Trophoblast cell (in vitro differentiated cells and primary cell): ENCODE data around the gene ESRP2. TPM values are rescaled to one million over a fixed set of nuclear protein-coding genes. Genes with fewer than 3 reads are reported as not detected.
A peak's percentile ranks its signal among the peaks of the same experiment; 100 is the strongest.

Experiments used
- DNase-seq, 2 donors: peaks; one replicate each; pipeline ENCODE4 v3.0.0-alpha.2; 2016
- H2AFZ ChIP-seq: 2 replicates; pipeline ENCODE4 v1.6.1; 2013; ENCODE audit warnings: low read length, moderate library complexity, mild to moderate bottlenecking; ENCODE audit not compliant: insufficient read depth, poor library complexity
- H2AK5ac ChIP-seq: 2 replicates; pipeline ENCODE4 v1.6.1; 2013; ENCODE audit warnings: mild to moderate bottlenecking, low read length
- H2BK120ac ChIP-seq: 2 replicates; pipeline ENCODE4 v1.6.1; 2013; ENCODE audit warnings: low read length, mild to moderate bottlenecking, moderate library complexity; ENCODE audit not compliant: insufficient read depth, poor library complexity
- H2BK12ac ChIP-seq: 2 replicates; pipeline ENCODE4 v1.6.1; 2013; ENCODE audit warnings: mild to moderate bottlenecking, low read length, moderate library complexity
- H2BK5ac ChIP-seq: 2 replicates; pipeline ENCODE4 v1.6.1; 2013; ENCODE audit warnings: low read length, low read depth, moderate library complexity, mild to moderate bottlenecking; ENCODE audit not compliant: poor library complexity
- H3K14ac ChIP-seq: 2 replicates; pipeline ENCODE4 v1.6.1; 2013; ENCODE audit warnings: mild to moderate bottlenecking, low read length
- H3K18ac ChIP-seq: 2 replicates; pipeline ENCODE4 v1.6.1; 2013; ENCODE audit warnings: mild to moderate bottlenecking, low read length
- H3K23ac ChIP-seq: 2 replicates; pipeline ENCODE4 v1.6.1; 2013; ENCODE audit warnings: low read length
- H3K27ac ChIP-seq: 2 replicates; pipeline ENCODE4 v1.5.1; 2013; ENCODE audit warnings: low read depth, mild to moderate bottlenecking, inconsistent platforms, low read length, moderate library complexity
- H3K27me3 ChIP-seq: 2 replicates; pipeline ENCODE4 v1.6.1; 2013; ENCODE audit warnings: inconsistent platforms, mild to moderate bottlenecking, low read length, moderate library complexity; ENCODE audit not compliant: insufficient read depth
- H3K36me3 ChIP-seq, 2 experiments: 1 replicate in 1 of 2; 2 replicates in 1 of 2; pipeline ENCODE4 v1.6.1; 2013; ENCODE audit warnings: low read length in 2 of 2, mild to moderate bottlenecking in 2 of 2, moderate library complexity in 1 of 2; ENCODE audit not compliant: insufficient read depth in 2 of 2, control insufficient read depth in 1 of 2
- H3K4ac ChIP-seq: 2 replicates; pipeline ENCODE4 v1.6.1; 2013; ENCODE audit warnings: low read depth, mild to moderate bottlenecking, low read length, moderate library complexity
- H3K4me1 ChIP-seq, 2 experiments: 1 replicate in 1 of 2; 2 replicates in 1 of 2; pipeline ENCODE4 v1.6.1; 2013; ENCODE audit warnings: low read length in 2 of 2, mild to moderate bottlenecking in 2 of 2, moderate library complexity in 1 of 2; ENCODE audit not compliant: insufficient read depth in 2 of 2, control insufficient read depth in 1 of 2
- H3K4me2 ChIP-seq: 2 replicates; pipeline ENCODE4 v1.6.1; 2013; ENCODE audit warnings: inconsistent platforms, mild to moderate bottlenecking, low read length, moderate library complexity
- H3K4me3 ChIP-seq: 2 replicates; pipeline ENCODE4 v1.5.1; 2013; ENCODE audit warnings: mild to moderate bottlenecking, low read depth, low read length, inconsistent platforms
- H3K79me1 ChIP-seq: one replicate; pipeline ENCODE4 v1.6.1; 2013; ENCODE audit warnings: low read length
- H3K79me2 ChIP-seq: 2 replicates; pipeline ENCODE4 v1.6.1; 2013; ENCODE audit warnings: low read length, mild to moderate bottlenecking; ENCODE audit not compliant: control insufficient read depth, insufficient read depth, poor library complexity
- H3K9ac ChIP-seq: 2 replicates; pipeline ENCODE4 v1.6.1; 2013; ENCODE audit warnings: mild to moderate bottlenecking, low read length
- H3K9me3 ChIP-seq: 2 replicates; pipeline ENCODE4 v1.6.1; 2013; ENCODE audit warnings: low read depth, mild to moderate bottlenecking, control low read depth, inconsistent platforms, low read length; ENCODE audit not compliant: insufficient read depth
- H4K12ac ChIP-seq: 2 replicates; pipeline ENCODE4 v1.6.1; 2013; ENCODE audit warnings: low read depth, mild to moderate bottlenecking, low read length, moderate library complexity
- H4K8ac ChIP-seq: 2 replicates; pipeline ENCODE4 v1.6.1; 2013; ENCODE audit warnings: low read depth, mild to moderate bottlenecking, low read length, moderate library complexity
- H4K91ac ChIP-seq: one replicate; pipeline ENCODE4 v1.6.1; 2013; ENCODE audit warnings: low read depth, mild to moderate bottlenecking, low read length, moderate library complexity
- WGBS: extraction: QIAGEN DNeasy Blood & Tissue Kit; methylation state at CpG from one replicate; pipeline ENCODE4 v1.1.7; 2013; ENCODE audit warnings: missing lambda C conversion rate; ENCODE audit not compliant: insufficient read length, insufficient coverage; ENCODE audit errors: extremely low coverage; 5-methylcytosine and 5-hydroxymethylcytosine counted together
- polyA plus RNA-seq: library from polyadenylated mRNA; stranded (reverse); fragments of 200-250 nt; gene quantifications from 2 replicates; pipeline ENCODE4 v1.2.3, GENCODE V29; 2013

ESRP2 gene
- polyA plus RNA-seq, result 30.4 and 31.7 TPM in 2 replicates

- peak within 1 kb of the TSS; percentile 80 for H3K4me3 ChIP-seq
- H3K18ac ChIP-seq, result peak within 1 kb of the TSS; percentile 83
- H3K36me3 ChIP-seq, result peaks cover 19 to 21% of the 10 kb centered on the region in 2 experiments
- H2BK5ac ChIP-seq, result peak within 1 kb of the TSS; percentile 73
- H3K23ac ChIP-seq, result no peak within 1 kb of the TSS
- H2AFZ ChIP-seq, result peak within 1 kb of the TSS; percentile 65
- peaks cover 29% of the 10 kb centered on the region for H3K79me1 ChIP-seq
- peak within 1 kb of the TSS; percentile 91 for H3K27ac ChIP-seq
- peak within 1 kb of the TSS; percentile 98 for H3K4me2 ChIP-seq
- peak within 1 kb of the TSS; percentile 62 for H2BK120ac ChIP-seq
- H3K79me2 ChIP-seq, result peaks cover 20% of the 10 kb centered on the region
- H3K27me3 ChIP-seq, result no peaks in the 10 kb centered on the region
- H3K4me1 ChIP-seq, result peaks cover 31 to 34% of the 10 kb centered on the region in 2 experiments
- H3K4ac ChIP-seq, result peak within 1 kb of the TSS; percentile 44
- H4K12ac ChIP-seq, result peak within 1 kb of the TSS; percentile 60
- H2AK5ac ChIP-seq, result peak within 1 kb of the TSS; percentile 62
- no peak for DNase-seq
- no CpG with 5 or more reads among the region's 36 CpGs for WGBS
- H3K14ac ChIP-seq, result peak within 1 kb of the TSS; percentile 93
- peak within 1 kb of the TSS; percentile 76 for H4K8ac ChIP-seq
- peak within 1 kb of the TSS; percentile 9 for H2BK12ac ChIP-seq
- peak within 1 kb of the TSS; percentile 52 for H4K91ac ChIP-seq
- no peaks in the 10 kb centered on the region for H3K9me3 ChIP-seq
- H3K9ac ChIP-seq, result peak within 1 kb of the TSS; percentile 90
Measured at GRCh38 chr16:68235887-68236136, at the start of gene ESRP2. Gene ESRP2, minus strand, starts transcription at chr16:68236127. Its CDS starts 82 bp downstream, at chr16:68236045.

- Histone ChIP-seq H3K79me2 (no peaks in the 10 kb centered on the region), H3K23ac (no peak overlapping the region), H3K18ac (no peak overlapping the region), H3K27me3 (no peaks in the 10 kb centered on the region), H4K91ac (no peak overlapping the region), H2AK5ac (no peak overlapping the region), H3K4me2 (no peak overlapping the region), H2BK5ac (no peak overlapping the region), H2BK12ac (no peak overlapping the region), H3K9me3 (peaks cover 2% of the 10 kb centered on the region), H3K9ac (no peak overlapping the region), H3K4ac (no peak overlapping the region), H3K14ac (no peak overlapping the region), H3K79me1 (no peaks in the 10 kb centered on the region), H3K27ac (no peak overlapping the region), H2BK120ac (no peak overlapping the region), H4K12ac (no peak overlapping the region), H3K4me3 (no peak overlapping the region), H3K36me3 (peaks cover 19 to 48% of the 10 kb centered on the region in 2 experiments), H3K4me1 (peaks cover 5 to 6% of the 10 kb centered on the region in 2 experiments), H2AFZ (no peak overlapping the region), H4K8ac (no peak overlapping the region)
- no CpG with 5 or more reads among the region's 3 CpGs for WGBS
- DNase-seq, result no peak
Measured at GRCh38 chr16:68285683-68286082, 49.8 kb upstream of the ESRP2 start.

DNA sequence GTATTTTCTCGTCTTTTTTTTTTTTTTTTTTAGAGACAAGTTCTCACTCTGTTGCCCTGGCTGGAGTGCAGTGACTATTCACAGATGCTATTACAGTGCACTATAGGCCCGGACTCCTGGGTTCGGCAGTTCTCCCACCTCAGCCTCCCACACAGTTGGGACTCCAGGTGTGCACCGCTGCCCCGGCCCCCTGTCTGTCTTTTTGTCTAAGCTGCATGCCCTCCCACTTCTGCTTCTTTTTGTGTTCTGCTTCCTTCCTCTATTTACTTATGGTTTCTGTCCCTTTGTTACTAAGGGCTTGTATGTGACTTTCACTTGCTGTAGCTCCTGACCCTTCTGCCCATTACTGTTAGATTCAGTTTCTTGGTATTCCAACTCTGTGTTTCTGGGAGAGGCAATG lies 48.9 kb upstream of the ESRP2 start:
- H3K9me3 ChIP-seq, result peaks cover 2% of the 10 kb centered on the region
- no peaks in the 10 kb centered on the region for H3K79me1 ChIP-seq

DNA sequence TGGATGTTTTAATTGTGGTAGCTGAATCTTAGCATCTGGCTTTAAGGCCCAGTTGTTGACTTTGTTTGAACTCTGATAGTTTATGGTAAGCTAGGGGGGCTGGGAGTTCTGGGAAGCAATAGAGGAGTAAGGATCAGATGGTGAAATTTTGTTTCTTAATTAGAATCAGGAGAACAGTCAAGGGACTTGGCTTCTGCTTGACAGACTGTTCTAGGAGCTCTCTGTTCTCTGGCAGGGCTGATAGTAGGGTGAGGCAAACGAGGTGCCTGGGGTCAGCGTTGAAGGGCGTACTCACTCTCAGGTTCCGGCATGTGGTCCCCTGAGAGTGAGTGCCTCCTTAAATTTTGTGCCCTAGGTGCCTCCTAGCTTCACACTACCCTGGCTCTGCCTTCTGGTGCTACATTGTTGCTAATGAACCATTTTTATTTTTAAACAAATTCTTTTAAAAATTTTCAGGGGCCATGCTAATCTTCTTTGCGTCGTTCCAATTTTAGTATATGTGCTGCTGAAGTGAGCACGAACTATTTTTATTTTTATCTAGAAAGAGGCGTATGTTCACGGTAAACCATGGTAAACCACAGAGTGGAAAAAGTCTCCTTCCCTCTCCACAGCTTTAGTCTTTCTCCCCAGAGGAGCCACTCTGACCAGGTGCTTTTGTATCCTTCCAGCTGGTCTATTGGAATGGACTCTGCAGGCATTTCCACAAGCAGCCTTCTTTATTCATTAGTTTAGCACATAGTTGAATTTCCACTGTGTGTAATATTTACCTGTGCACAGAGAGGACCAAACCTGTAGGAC lies 48.1 kb upstream of the ESRP2 start:
- Histone ChIP-seq H3K79me2 (no peaks in the 10 kb centered on the region), H2BK5ac (no peak overlapping the region), H3K4me1 (peaks cover 12 to 13% of the 10 kb centered on the region in 2 experiments), H3K4me3 (no peak overlapping the region), H3K4me2 (no peak overlapping the region), H2BK12ac (no peak overlapping the region), H4K91ac (no peak overlapping the region), H3K18ac (no peak overlapping the region), H4K12ac (no peak overlapping the region), H2AFZ (no peak overlapping the region), H3K27ac (no peak overlapping the region), H3K23ac (no peak overlapping the region), H3K14ac (no peak overlapping the region), H3K4ac (no peak overlapping the region), H3K79me1 (no peaks in the 10 kb centered on the region), H3K36me3 (peaks cover 12 to 48% of the 10 kb centered on the region in 2 experiments), H3K9me3 (peaks cover 2% of the 10 kb centered on the region), H3K9ac (no peak overlapping the region), H4K8ac (no peak overlapping the region), H3K27me3 (no peaks in the 10 kb centered on the region), H2BK120ac (no peak overlapping the region), H2AK5ac (no peak overlapping the region)
- no peak for DNase-seq
- no CpG with 5 or more reads among the region's 9 CpGs for WGBS

More for the DNA sequence above, 48.9 kb upstream of the ESRP2 start:
- no peak overlapping the region for H3K14ac ChIP-seq
- H2AFZ ChIP-seq, result no peak overlapping the region
- H3K27me3 ChIP-seq, result no peaks in the 10 kb centered on the region
- peaks cover 14 to 46% of the 10 kb centered on the region in 2 experiments for H3K36me3 ChIP-seq
- no peak overlapping the region for H3K9ac ChIP-seq
- H2BK120ac ChIP-seq, result no peak overlapping the region
- no peak overlapping the region for H3K4me3 ChIP-seq
- no peak overlapping the region for H2BK5ac ChIP-seq
- H3K79me2 ChIP-seq, result no peaks in the 10 kb centered on the region
- H3K23ac ChIP-seq, result no peak overlapping the region
- H3K27ac ChIP-seq, result no peak overlapping the region
- H3K4ac ChIP-seq, result no peak overlapping the region
- no peak overlapping the region for H2BK12ac ChIP-seq
- no peak overlapping the region for H3K18ac ChIP-seq
- H4K12ac ChIP-seq, result no peak overlapping the region
- no peak for DNase-seq
- no CpG with 5 or more reads among the region's 5 CpGs for WGBS
- H4K91ac ChIP-seq, result no peak overlapping the region
- no peak overlapping the region for H3K4me2 ChIP-seq
- H2AK5ac ChIP-seq, result no peak overlapping the region
- H4K8ac ChIP-seq, result no peak overlapping the region
- H3K4me1 ChIP-seq, result peaks cover 9 to 10% of the 10 kb centered on the region in 2 experiments
